Ramos (cell line): ENCODE data around the gene DAPK1.

Source experiments
- in situ Hi-C: fragments of 300-500 bp; cut with MboI; formaldehyde crosslinking; loops from one replicate; pipeline ENCODE4 v1.14.3; 2022; ENCODE audit warnings: low sequenced_read_pairs; ENCODE audit not compliant: unreplicated experiment

Gene DAPK1

GRCh38 chr9:87749335-87750035 lies 251.8 kb downstream of the DAPK1 start:
- in situ Hi-C loops, result no loop called here

GRCh38 chr9:87750726-87751125 lies 253.1 kb downstream of the DAPK1 start:
- in situ Hi-C loops, result no loop called here

DNA sequence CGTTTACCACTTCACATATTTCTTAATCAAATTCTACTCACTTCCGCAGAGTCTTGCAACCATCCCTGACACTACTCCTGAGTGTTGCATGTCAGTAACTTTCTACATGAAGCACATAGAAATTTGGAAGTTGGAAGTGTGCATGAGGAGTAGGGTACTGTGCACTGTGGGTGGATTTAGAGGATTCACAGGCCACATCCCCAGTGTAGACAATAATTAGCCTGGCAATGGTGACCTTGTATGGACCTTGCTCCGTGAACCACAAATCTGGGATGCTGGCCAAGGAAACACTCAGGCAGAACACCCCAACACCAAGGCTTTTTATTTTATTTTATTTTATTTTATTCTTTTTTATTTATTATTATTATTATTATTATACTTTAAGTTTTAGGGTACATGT lies 253.8 kb downstream of the DAPK1 start:
- in situ Hi-C loops, result no loop called here

GRCh38 chr9:87751868-87752267 lies 254.2 kb downstream of the DAPK1 start:
- in situ Hi-C loops, result no loop called here

DNA sequence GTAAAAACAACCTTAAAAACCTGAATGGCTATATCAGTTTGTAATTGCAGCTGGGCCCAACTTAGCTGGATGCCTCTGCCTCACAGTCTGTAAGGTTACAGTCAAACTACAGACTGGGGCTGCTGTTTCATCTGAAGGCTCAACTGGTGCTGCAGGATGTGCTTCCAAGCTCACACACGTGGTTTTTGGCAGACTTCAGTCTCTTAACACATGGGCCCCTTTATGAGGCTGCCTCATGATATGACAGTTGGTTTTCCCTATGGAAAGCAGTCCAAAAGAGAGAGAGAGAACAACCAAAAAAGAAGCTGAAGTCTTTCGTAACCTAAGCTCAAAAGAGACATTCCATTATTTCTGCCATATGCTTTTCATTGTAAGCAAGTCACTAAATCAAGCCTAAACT lies 255.6 kb downstream of the DAPK1 start:
- in situ Hi-C loops, result no loop called here
